CD4-positive, CD25-positive, alpha-beta regulatory T cell (primary cell): ENCODE results near the gene POU2AF3. TPM values are rescaled to one million over a fixed set of nuclear protein-coding genes. Genes with fewer than 3 reads are reported as not detected.

Source experiments
- ATAC-seq, 2 donors: fragments of 150-1000 bp; cut with Tn5 transposase; one replicate each; pipeline ENCODE4 v1.10.0; 2021; ENCODE audit warnings: low read depth in 2 of 2, moderate number of reproducible peaks in 2 of 2, moderate library complexity in 1 of 2
- DNase-seq, 3 donors: peaks; one replicate each; pipeline versions ENCODE4 v3.0.0 to v3.0.0-alpha.2; 2012 to 2022; ENCODE audit warnings: mixed read lengths in 1 of 3
- H3K27ac ChIP-seq: one replicate; pipeline ENCODE4 v1.7.0; 2013; ENCODE audit warnings: mild to moderate bottlenecking, low read length; ENCODE audit not compliant: insufficient read depth, poor library complexity, severe bottlenecking
- H3K27me3 ChIP-seq: one replicate; pipeline ENCODE4 v1.7.0; 2013; ENCODE audit warnings: low read length; ENCODE audit not compliant: control insufficient read depth, insufficient read depth
- H3K36me3 ChIP-seq: one replicate; pipeline ENCODE4 v1.7.0; 2013; ENCODE audit warnings: mild to moderate bottlenecking, low read length, moderate library complexity; ENCODE audit not compliant: control insufficient read depth, insufficient read depth
- H3K4me1 ChIP-seq: 2 replicates; pipeline ENCODE4 v1.7.0; 2013; ENCODE audit warnings: mild to moderate bottlenecking, low read length; ENCODE audit not compliant: insufficient read depth, control insufficient read depth, poor library complexity, severe bottlenecking
- H3K4me3 ChIP-seq: one replicate; pipeline ENCODE4 v1.7.0; 2013; ENCODE audit warnings: low read depth, mild to moderate bottlenecking, low read length, moderate library complexity
- H3K9me3 ChIP-seq, 2 experiments: 1 replicate in 1 of 2; 2 replicates in 1 of 2; pipeline ENCODE4 v1.7.0; 2013; ENCODE audit warnings: low read length in 2 of 2, mild to moderate bottlenecking in 1 of 2, moderate library complexity in 1 of 2; ENCODE audit not compliant: control insufficient read depth in 2 of 2
- H3K27ac Mint-ChIP-seq, 3 donors: one replicate each; pipeline ENCODE4 v1.8.0; 2020 to 2022; ENCODE audit warnings: mild to moderate bottlenecking in 3 of 3, mixed read lengths in 3 of 3, moderate library complexity in 2 of 3
- H3K27me3 Mint-ChIP-seq: one replicate; pipeline ENCODE4 v1.8.0; 2022; ENCODE audit warnings: mild to moderate bottlenecking, mixed read lengths
- H3K36me3 Mint-ChIP-seq: one replicate; pipeline ENCODE4 v1.8.0; 2020; ENCODE audit warnings: mixed read lengths
- H3K4me1 Mint-ChIP-seq, 4 donors: one replicate each; pipeline ENCODE4 v1.8.0; 2020 to 2022; ENCODE audit warnings: mixed read lengths in 4 of 4, mild to moderate bottlenecking in 1 of 4
- H3K4me3 Mint-ChIP-seq, 4 donors: one replicate each; pipeline ENCODE4 v1.8.0; 2020 to 2022; ENCODE audit warnings: mild to moderate bottlenecking in 4 of 4, mixed read lengths in 4 of 4, moderate library complexity in 3 of 4
- H3K9me3 Mint-ChIP-seq, 7 donors: one replicate each; pipeline ENCODE4 v1.8.0; 2020 to 2022; ENCODE audit warnings: mixed read lengths in 7 of 7, mild to moderate bottlenecking in 3 of 7, moderate library complexity in 2 of 7
- polyA plus RNA-seq, 4 donors: library from polyadenylated mRNA; unstranded; fragments of 300-500 nt; fragmentation: Illumina TruSeq; gene quantifications; one replicate each; pipeline ENCODE4 v1.2.3, GENCODE V29; 2021
- total RNA-seq: library from RNA; stranded (reverse); gene quantifications from one replicate; pipeline ENCODE4 v1.2.3, GENCODE V29; 2022

POU2AF3 gene
- total RNA-seq (not detected), polyA plus RNA-seq (not detected)

- DNase-seq (no peak), ATAC-seq (peak in 1 of 2 donors; percentile 25)
- no peaks in the 10 kb centered on the region for H3K36me3 Mint-ChIP-seq
- Histone ChIP-seq H3K27ac (no peak within 1 kb of the TSS), H3K4me1 (peaks cover 2% of the 10 kb centered on the region), H3K4me3 (no peak within 1 kb of the TSS), H3K36me3 (no peaks in the 10 kb centered on the region), H3K27me3 (peaks cover 6% of the 10 kb centered on the region), H3K9me3 (no peaks in the 10 kb centered on the region)
- peaks cover 0 to 2% (median 0%) of the 10 kb centered on the region in 7 donors for H3K9me3 Mint-ChIP-seq
- no peak within 1 kb of the TSS for H3K4me3 Mint-ChIP-seq
- H3K27ac Mint-ChIP-seq, result no peak within 1 kb of the TSS
- H3K27me3 Mint-ChIP-seq, result peaks cover 46% of the 10 kb centered on the region
- peaks cover 0 to 4% (median 0%) of the 10 kb centered on the region in 4 donors for H3K4me1 Mint-ChIP-seq
These were observed at the start of gene POU2AF3 for GRCh38 chr11:111298413-111299100. TSS of gene POU2AF3 (plus strand) at chr11:111298546. CDS start at chr11:111298582, 36 bp downstream.

GRCh38 chr11:111250936-111251335 lies 47.4 kb upstream of the POU2AF3 start:
- no peak overlapping the region for H3K27ac ChIP-seq
- H3K4me3 ChIP-seq, result no peak overlapping the region
- Mint-ChIP-seq H3K27me3 (peaks cover 11% of the 10 kb centered on the region), H3K27ac (no peak overlapping the region), H3K36me3 (no peaks in the 10 kb centered on the region), H3K9me3 (peaks cover 0 to 4% (median 0%) of the 10 kb centered on the region in 7 donors), H3K4me3 (no peak overlapping the region), H3K4me1 (no peaks in the 10 kb centered on the region)
- H3K4me1 ChIP-seq, result no peaks in the 10 kb centered on the region
- DNase-seq (no peak), ATAC-seq (no peak)
- H3K36me3 ChIP-seq, result no peaks in the 10 kb centered on the region
- H3K27me3 ChIP-seq, result peaks cover 7% of the 10 kb centered on the region
- H3K9me3 ChIP-seq, result no peaks in the 10 kb centered on the region

GRCh38 chr11:111253131-111253530 lies 45.2 kb upstream of the POU2AF3 start:
- Mint-ChIP-seq H3K27me3 (peaks cover 11% of the 10 kb centered on the region), H3K4me1 (no peaks in the 10 kb centered on the region), H3K27ac (no peak overlapping the region), H3K4me3 (no peak overlapping the region), H3K9me3 (no peaks in the 10 kb centered on the region), H3K36me3 (no peaks in the 10 kb centered on the region)
- Histone ChIP-seq H3K4me3 (no peak overlapping the region), H3K9me3 (no peaks in the 10 kb centered on the region), H3K27me3 (peaks cover 7% of the 10 kb centered on the region), H3K36me3 (no peaks in the 10 kb centered on the region), H3K4me1 (no peaks in the 10 kb centered on the region), H3K27ac (no peak overlapping the region)
- DNase-seq (no peak), ATAC-seq (no peak)

GRCh38 chr11:111253630-111254029 lies 44.7 kb upstream of the POU2AF3 start:
- Histone ChIP-seq H3K4me3 (no peak overlapping the region), H3K27ac (no peak overlapping the region), H3K4me1 (no peaks in the 10 kb centered on the region), H3K9me3 (no peaks in the 10 kb centered on the region), H3K27me3 (peaks cover 7% of the 10 kb centered on the region), H3K36me3 (no peaks in the 10 kb centered on the region)
- H3K4me1 Mint-ChIP-seq, result no peaks in the 10 kb centered on the region
- ATAC-seq (no peak), DNase-seq (no peak)
- no peaks in the 10 kb centered on the region for H3K9me3 Mint-ChIP-seq
- no peak overlapping the region for H3K4me3 Mint-ChIP-seq
- no peaks in the 10 kb centered on the region for H3K36me3 Mint-ChIP-seq
- peaks cover 11% of the 10 kb centered on the region for H3K27me3 Mint-ChIP-seq
- H3K27ac Mint-ChIP-seq, result no peak overlapping the region

- Histone ChIP-seq H3K27ac (no peak overlapping the region), H3K9me3 (no peaks in the 10 kb centered on the region), H3K27me3 (peaks cover 10% of the 10 kb centered on the region), H3K4me1 (no peaks in the 10 kb centered on the region), H3K36me3 (no peaks in the 10 kb centered on the region), H3K4me3 (no peak overlapping the region)
- DNase-seq (no peak), ATAC-seq (no peak)
- Mint-ChIP-seq H3K27ac (no peak overlapping the region), H3K36me3 (no peaks in the 10 kb centered on the region), H3K9me3 (peaks cover 0 to 2% (median 0%) of the 10 kb centered on the region in 7 donors), H3K4me1 (no peaks in the 10 kb centered on the region), H3K27me3 (peaks cover 19% of the 10 kb centered on the region), H3K4me3 (no peak overlapping the region)
These were observed 40.3 kb upstream of the POU2AF3 start for GRCh38 chr11:111258046-111258445.

GRCh38 chr11:111259896-111260295 lies 38.5 kb upstream of the POU2AF3 start:
- no peaks in the 10 kb centered on the region for H3K36me3 Mint-ChIP-seq
- DNase-seq (no peak), ATAC-seq (no peak)
- peaks cover 19% of the 10 kb centered on the region for H3K27me3 Mint-ChIP-seq
- H3K27me3 ChIP-seq, result peaks cover 7% of the 10 kb centered on the region
- no peaks in the 10 kb centered on the region for H3K4me1 Mint-ChIP-seq
- no peak overlapping the region for H3K27ac Mint-ChIP-seq
- H3K36me3 ChIP-seq, result no peaks in the 10 kb centered on the region
- no peak overlapping the region for H3K4me3 ChIP-seq
- H3K9me3 Mint-ChIP-seq, result peaks cover 0 to 2% (median 0%) of the 10 kb centered on the region in 7 donors
- H3K4me1 ChIP-seq, result no peaks in the 10 kb centered on the region
- no peaks in the 10 kb centered on the region for H3K9me3 ChIP-seq
- H3K27ac ChIP-seq, result no peak overlapping the region
- no peak overlapping the region for H3K4me3 Mint-ChIP-seq

- Mint-ChIP-seq H3K9me3 (peaks cover 0 to 2% (median 0%) of the 10 kb centered on the region in 7 donors), H3K4me1 (no peaks in the 10 kb centered on the region), H3K4me3 (no peak overlapping the region), H3K27me3 (peaks cover 19% of the 10 kb centered on the region), H3K36me3 (no peaks in the 10 kb centered on the region), H3K27ac (no peak overlapping the region)
- H3K27me3 ChIP-seq, result peaks cover 7% of the 10 kb centered on the region
- no peaks in the 10 kb centered on the region for H3K9me3 ChIP-seq
- no peaks in the 10 kb centered on the region for H3K4me1 ChIP-seq
- ATAC-seq, result no peak
- H3K4me3 ChIP-seq, result no peak overlapping the region
- no peak overlapping the region for H3K27ac ChIP-seq
- no peaks in the 10 kb centered on the region for H3K36me3 ChIP-seq
- DNase-seq, result no peak
These were observed 37.5 kb upstream of the POU2AF3 start for GRCh38 chr11:111260811-111261210.

GRCh38 chr11:111264646-111265045 lies 33.7 kb upstream of the POU2AF3 start:
- Histone ChIP-seq H3K9me3 (no peaks in the 10 kb centered on the region), H3K4me3 (no peak overlapping the region), H3K36me3 (no peaks in the 10 kb centered on the region), H3K27ac (no peak overlapping the region), H3K27me3 (peaks cover 9% of the 10 kb centered on the region), H3K4me1 (no peaks in the 10 kb centered on the region)
- H3K4me3 Mint-ChIP-seq, result no peak overlapping the region
- no peak overlapping the region for H3K27ac Mint-ChIP-seq
- ATAC-seq, result no peak
- H3K36me3 Mint-ChIP-seq, result no peaks in the 10 kb centered on the region
- DNase-seq, result no peak
- peaks cover 0 to 2% (median 0%) of the 10 kb centered on the region in 7 donors for H3K9me3 Mint-ChIP-seq
- peaks cover 13% of the 10 kb centered on the region for H3K27me3 Mint-ChIP-seq
- no peaks in the 10 kb centered on the region for H3K4me1 Mint-ChIP-seq
